HEK293 (cell line): ENCODE results near the gene C2.
A peak's percentile ranks its signal among the peaks of the same experiment; 100 is the strongest.

Experiments used
- CTCF ChIA-PET: fragments of 350-600 bp; formaldehyde crosslinking; extraction: SDS; loops from one replicate; lab custom pipeline; 2021; ENCODE audit warnings: antibody characterized with exemption; lab: Yijun Ruan, JAX
- POLR2A ChIA-PET: fragments of 300-600 bp; formaldehyde crosslinking; extraction: SDS; loops from one replicate; lab custom pipeline; 2020; ENCODE audit warnings: antibody characterized with exemption, inconsistent platforms; lab: Yijun Ruan, JAX
- H3K27ac ChIP-seq: fragments of 200-500 bp; sonication (Bioruptor generic); 2 replicates; pipeline ENCODE4 v1.5.1; 2014; ENCODE audit warnings: low read depth, low read length, control low read depth, inconsistent platforms; ENCODE audit errors: extremely low read depth
- H3K36me3 ChIP-seq, 2 experiments: fragments of 200-500 bp in 1 of 2; sonication (Bioruptor generic) in 1 of 2; 1 replicate in 1 of 2; 2 replicates in 1 of 2; pipeline ENCODE4 v1.5.1; 2014 to 2017; ENCODE audit warnings: inconsistent platforms in 2 of 2, low read length in 2 of 2; ENCODE audit not compliant: control insufficient read depth in 2 of 2, insufficient read depth in 1 of 2
- H3K4me1 ChIP-seq: fragments of 200-500 bp; sonication (Bioruptor generic); 2 replicates; pipeline ENCODE4 v1.5.1; 2014; ENCODE audit warnings: mild to moderate bottlenecking, low read length, inconsistent platforms; ENCODE audit not compliant: control insufficient read depth, insufficient read depth
- H3K4me3 ChIP-seq: 2 replicates; pipeline ENCODE4 v1.5.1; 2011; ENCODE audit warnings: low read depth, mild to moderate bottlenecking, control low read depth, low read length, moderate library complexity
- H3K9me3 ChIP-seq: fragments of 200-500 bp; sonication (Bioruptor generic); 2 replicates; pipeline ENCODE4 v1.5.1; 2014; ENCODE audit warnings: low read depth, low read length, inconsistent platforms; ENCODE audit not compliant: control insufficient read depth, insufficient read depth
- ATF2 ChIP-seq: fragments of 450-650 bp; formaldehyde crosslinking; IDR thresholded peaks from 2 replicates; pipeline ENCODE4 v1.5.1; 2016; ENCODE audit warnings: missing biosample characterization, missing genetic modification characterization, low read depth
- EGR2 ChIP-seq: fragments of 450-650 bp; formaldehyde crosslinking; IDR thresholded peaks from 2 replicates; pipeline ENCODE4 v1.5.1; 2016; ENCODE audit warnings: low read depth, missing biosample characterization, missing genetic modification characterization
- GLIS1 ChIP-seq: fragments of 450-650 bp; formaldehyde crosslinking; IDR thresholded peaks from 2 replicates; pipeline ENCODE4 v1.5.1; 2016; ENCODE audit warnings: missing biosample characterization, missing genetic modification characterization
- SCRT2 ChIP-seq: fragments of 450-650 bp; formaldehyde crosslinking; IDR thresholded peaks from 2 replicates; pipeline ENCODE4 v1.5.1; 2016; ENCODE audit warnings: missing biosample characterization, missing genetic modification characterization
- ZFHX2 ChIP-seq: fragments of 450-650 bp; formaldehyde crosslinking; conservative IDR thresholded peaks from 2 replicates; pipeline ENCODE4 v1.5.1; 2016; ENCODE audit warnings: missing biosample characterization, missing genetic modification characterization
- ZIC2 ChIP-seq: fragments of 450-650 bp; formaldehyde crosslinking; IDR thresholded peaks from 2 replicates; pipeline ENCODE4 v1.5.1; 2016; ENCODE audit warnings: missing biosample characterization, missing genetic modification characterization
- ZNF155 ChIP-seq: fragments of 450-650 bp; formaldehyde crosslinking; IDR thresholded peaks from 2 replicates; pipeline ENCODE4 v1.5.1; 2016; ENCODE audit warnings: missing biosample characterization, missing genetic modification characterization
- ZNF157 ChIP-seq: fragments of 450-650 bp; formaldehyde crosslinking; IDR thresholded peaks from 2 replicates; pipeline ENCODE4 v1.5.1; 2016; ENCODE audit warnings: missing biosample characterization, missing genetic modification characterization
- ZNF211 ChIP-seq: fragments of 450-650 bp; formaldehyde crosslinking; IDR thresholded peaks from 2 replicates; pipeline ENCODE4 v1.5.1; 2016; ENCODE audit warnings: low read depth, missing biosample characterization, missing genetic modification characterization
- ZNF223 ChIP-seq: fragments of 450-650 bp; formaldehyde crosslinking; IDR thresholded peaks from 2 replicates; pipeline ENCODE4 v1.5.1; 2016; ENCODE audit warnings: missing biosample characterization, missing genetic modification characterization
- ZNF274 ChIP-seq, 2 experiments: fragments of 200-500 bp in 1 of 2; fragments of 450-650 bp in 1 of 2; sonication (Bioruptor generic) in 1 of 2; formaldehyde crosslinking in 1 of 2; IDR thresholded peaks; 2 replicates each; pipeline versions ENCODE4 v1.5.1 to v1.6.1; 2014 to 2016; ENCODE audit warnings: borderline replicate concordance in 1 of 2, inconsistent platforms in 1 of 2, low read length in 1 of 2, missing biosample characterization in 1 of 2, missing genetic modification characterization in 1 of 2
- ZNF280D ChIP-seq: fragments of 450-650 bp; formaldehyde crosslinking; IDR thresholded peaks from 2 replicates; pipeline ENCODE4 v1.5.1; 2016; ENCODE audit warnings: missing biosample characterization, missing genetic modification characterization
- ZNF302 ChIP-seq: fragments of 450-650 bp; formaldehyde crosslinking; IDR thresholded peaks from 2 replicates; pipeline ENCODE4 v1.5.1; 2016; ENCODE audit warnings: missing biosample characterization, missing genetic modification characterization, low read depth
- ZNF398 ChIP-seq: fragments of 450-650 bp; formaldehyde crosslinking; IDR thresholded peaks from 2 replicates; pipeline ENCODE4 v1.5.1; 2017; ENCODE audit warnings: missing biosample characterization, missing genetic modification characterization
- ZNF600 ChIP-seq: fragments of 450-650 bp; formaldehyde crosslinking; IDR thresholded peaks from 2 replicates; pipeline ENCODE4 v1.5.1; 2016; ENCODE audit warnings: missing biosample characterization, missing genetic modification characterization
- ZNF777 ChIP-seq: fragments of 450-650 bp; formaldehyde crosslinking; IDR thresholded peaks from 2 replicates; pipeline ENCODE4 v1.5.1; 2017; ENCODE audit warnings: missing biosample characterization, missing genetic modification characterization, borderline replicate concordance

C2 gene

GRCh38 chr6:31879901-31880300 is 47.6 kb upstream of the C2 start (continued):
- no peak for TF ChIP-seq ZNF280D
- TF ChIP-seq, all 188 proteins: peak for 2

- CTCF ChIA-PET, result interaction anchor here (0.6 to 0.7 kb wide), 2 partner anchors 21 to 200 kb away, joined by 3 read pairs; partner anchors contain the start of gene LY6G5C
Observed at GRCh38 chr6:31880616-31881015, 46.9 kb upstream of the C2 start.

GRCh38 chr6:31881136-31881859 is 46.2 kb upstream of the C2 start:
- POLR2A ChIA-PET, result interaction anchor here (1.5 kb wide), 1 partner anchor 19 kb away, joined by 5 read pairs; the partner anchor contains the start of gene NEU1

More at GRCh38 chr6:31880616-31881015, 46.9 kb upstream of the C2 start:
- POLR2A ChIA-PET, result interaction anchor here (0.6 to 1.5 kb wide), 3 partner anchors 18 to 53 kb away, joined by 4 to 6 read pairs (median 5); partner anchors contain the start of genes HSPA1B and NEU1
- H3K27ac ChIP-seq, result no peak overlapping the region
- no peak overlapping the region for H3K4me3 ChIP-seq
- no peaks in the 10 kb centered on the region; the same call in 1 of the 2 replicates for H3K4me1 ChIP-seq
- no peaks in the 10 kb centered on the region for H3K9me3 ChIP-seq
- peaks cover 34 to 58% of the 10 kb centered on the region in 2 experiments for H3K36me3 ChIP-seq
- TF ChIP-seq ZNF274 (IDR thresholded peaks at IDR 0.05; ENCODE audit: low read length) (no peak), ZNF274 (tag by site-specific recombination; IDR thresholded peaks at IDR 0.05; ENCODE audit: borderline replicate concordance) (no peak), ZNF157 (tag by site-specific recombination) (peak; percentile 55), ZNF155 (tag by site-specific recombination) (no peak), SCRT2 (tag by site-specific recombination) (0 out of 2 replicates have a peak, but pooled peaks have one; percentile 18)

GRCh38 chr6:31882344-31882743 is 45.2 kb upstream of the C2 start:
- Histone ChIP-seq H3K4me1 (no peaks in the 10 kb centered on the region; the same call in 1 of the 2 replicates), H3K36me3 (peaks cover 44 to 74% of the 10 kb centered on the region in 2 experiments), H3K27ac (no peak overlapping the region), H3K9me3 (no peaks in the 10 kb centered on the region), H3K4me3 (no peak overlapping the region)
- POLR2A ChIA-PET, result no interaction called here
- peak; percentile 22; the same call in 1 of the 2 replicates for TF ChIP-seq GLIS1 (tag by site-specific recombination)
- TF ChIP-seq ZIC2 (tag by site-specific recombination), result peak; percentile 22; the same call in 1 of the 2 replicates
- TF ChIP-seq ZNF398 (tag by site-specific recombination), result peak; percentile 64
- TF ChIP-seq ZNF302 (tag by site-specific recombination), result no peak
- TF ChIP-seq ATF2 (tag by site-specific recombination), result no peak
- peak; percentile 40; the same call in 1 of the 2 replicates for TF ChIP-seq EGR2
- TF ChIP-seq, all 188 proteins: peak for 4
- CTCF ChIA-PET, result interaction anchor here (0.7 kb wide), 1 partner anchor 273 kb away, joined by 3 read pairs; no protein-coding TSS in a partner anchor

More at GRCh38 chr6:31881136-31881859, 46.2 kb upstream of the C2 start:
- H3K36me3 ChIP-seq, result peaks cover 41 to 64% of the 10 kb centered on the region in 2 experiments
- H3K9me3 ChIP-seq, result no peaks in the 10 kb centered on the region
- TF ChIP-seq ZNF223 (tag by site-specific recombination), result no peak
- TF ChIP-seq ZNF211 (tag by site-specific recombination), result no peak
- TF ChIP-seq GLIS1 (tag by site-specific recombination), result no peak
- peak; percentile 26; the same call in 1 of the 2 replicates for TF ChIP-seq EGR2
- TF ChIP-seq ZFHX2, result 0 out of 2 replicates have a peak, but pooled peaks have one; percentile 10
- TF ChIP-seq ZNF600, result peak; percentile 47; the same call in 1 of the 2 replicates
- no peak for TF ChIP-seq ZNF777 (tag by site-specific recombination)
- H3K4me1 ChIP-seq, result no peaks in the 10 kb centered on the region; the same call in 1 of the 2 replicates
- CTCF ChIA-PET, result interaction anchor here (0.6 to 0.7 kb wide), 3 partner anchors 22 to 272 kb away, joined by 3 to 4 read pairs (median 3); no protein-coding TSS in a partner anchor
- no peak overlapping the region for H3K4me3 ChIP-seq
- H3K27ac ChIP-seq, result no peak overlapping the region
